HG03066 (cell line): Measurements from ENCODE around the gene ABO.
"Not testable (repeated sequence)": the region's sequence is repeated elsewhere in the genome, so short reads cannot be mapped to it uniquely, and the experiment has no call there.

Experiments used
- ATAC-seq: cut with Tn5 transposase; IDR thresholded peaks from one replicate; pipeline ENCODE4 v1.9.1; 2021; ENCODE audit warnings: low read depth; ENCODE audit not compliant: unreplicated experiment

Gene ABO

DNA sequence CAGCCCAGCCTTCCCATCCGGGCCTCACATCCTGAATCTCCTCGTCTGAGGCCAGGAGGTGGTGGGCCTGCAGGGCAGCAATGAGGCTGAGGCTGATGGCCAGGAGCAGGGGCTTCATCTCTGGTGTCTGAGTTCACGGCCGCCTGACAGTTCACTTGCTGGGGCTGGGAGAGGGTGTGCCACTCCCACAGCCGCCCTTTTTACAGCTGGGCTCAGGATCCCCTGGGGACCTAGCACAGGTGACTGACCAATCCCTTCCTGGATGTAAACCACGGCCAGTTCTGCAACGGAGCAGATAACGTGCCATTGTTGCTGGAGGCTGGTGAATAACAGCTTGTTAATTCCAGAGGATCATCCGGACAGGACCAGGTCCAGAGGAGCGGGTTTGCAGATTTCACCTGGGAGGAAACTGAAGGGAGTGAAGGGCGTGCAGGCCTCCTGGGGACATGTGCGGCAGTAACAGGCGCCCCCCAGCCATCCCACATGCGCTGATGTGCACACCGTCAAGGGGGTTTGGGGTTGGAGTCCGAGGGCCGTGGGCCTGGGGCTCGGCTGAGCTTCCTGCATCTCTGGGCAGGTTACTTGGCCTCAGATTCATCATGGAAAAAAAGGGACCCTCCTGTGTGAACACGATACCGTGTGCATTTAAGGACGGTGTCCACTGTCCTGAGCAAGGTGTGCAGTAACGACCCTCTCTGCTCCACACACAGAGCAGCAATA is 46.4 kb downstream of the ABO start:
- not testable (repeated sequence) for ATAC-seq

DNA sequence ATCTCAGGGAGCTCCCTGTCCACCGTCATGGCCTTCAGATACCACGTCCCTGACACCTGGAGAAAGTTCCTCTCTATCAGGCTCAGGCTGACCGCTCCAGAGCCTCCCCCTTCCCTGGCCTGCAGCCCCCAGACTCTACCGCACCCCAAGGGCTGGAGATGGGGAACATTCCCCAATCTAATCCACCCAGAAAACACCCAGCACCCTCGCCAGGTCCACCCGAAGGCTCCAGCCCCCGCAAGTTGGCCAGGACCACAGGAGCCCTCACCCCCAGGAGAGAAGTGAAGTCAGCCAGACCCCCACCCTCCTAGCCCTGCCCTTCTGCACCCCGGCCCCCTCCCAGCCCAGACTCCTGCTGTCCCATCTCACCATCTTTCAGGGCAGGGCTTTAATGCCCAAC is 47.0 kb downstream of the ABO start:
- ATAC-seq, result not testable (repeated sequence)

DNA sequence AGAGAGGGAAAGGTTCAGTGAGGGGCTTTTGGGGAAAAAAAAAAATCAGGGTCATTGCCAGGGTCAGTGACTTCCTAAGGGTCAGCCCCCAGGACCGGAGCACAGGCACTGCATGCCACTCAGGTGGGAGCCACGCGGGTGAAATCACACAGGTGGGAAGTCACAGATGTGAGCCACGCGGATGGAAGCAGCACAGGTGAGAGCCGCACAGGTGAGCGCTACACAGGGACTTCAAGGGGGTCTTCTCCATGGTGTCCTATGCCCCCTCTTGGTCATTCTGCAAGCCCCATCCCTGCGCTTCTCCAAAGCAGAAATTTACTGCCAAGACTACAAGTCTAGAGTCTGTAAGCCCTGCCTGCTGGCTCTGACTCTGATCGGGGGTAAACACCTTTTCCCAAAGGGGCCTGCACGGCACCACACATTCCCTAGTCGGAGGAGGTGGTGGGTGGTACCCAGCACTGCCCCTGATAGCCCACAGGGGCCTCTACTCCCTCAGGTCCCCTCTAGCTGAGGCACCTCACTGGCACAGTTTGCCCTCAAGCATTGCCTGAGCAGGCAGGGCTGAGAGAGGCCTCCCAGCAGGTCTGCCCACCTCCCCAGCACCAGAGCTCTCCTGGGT is 47.6 kb downstream of the ABO start:
- ATAC-seq, result no peak

DNA sequence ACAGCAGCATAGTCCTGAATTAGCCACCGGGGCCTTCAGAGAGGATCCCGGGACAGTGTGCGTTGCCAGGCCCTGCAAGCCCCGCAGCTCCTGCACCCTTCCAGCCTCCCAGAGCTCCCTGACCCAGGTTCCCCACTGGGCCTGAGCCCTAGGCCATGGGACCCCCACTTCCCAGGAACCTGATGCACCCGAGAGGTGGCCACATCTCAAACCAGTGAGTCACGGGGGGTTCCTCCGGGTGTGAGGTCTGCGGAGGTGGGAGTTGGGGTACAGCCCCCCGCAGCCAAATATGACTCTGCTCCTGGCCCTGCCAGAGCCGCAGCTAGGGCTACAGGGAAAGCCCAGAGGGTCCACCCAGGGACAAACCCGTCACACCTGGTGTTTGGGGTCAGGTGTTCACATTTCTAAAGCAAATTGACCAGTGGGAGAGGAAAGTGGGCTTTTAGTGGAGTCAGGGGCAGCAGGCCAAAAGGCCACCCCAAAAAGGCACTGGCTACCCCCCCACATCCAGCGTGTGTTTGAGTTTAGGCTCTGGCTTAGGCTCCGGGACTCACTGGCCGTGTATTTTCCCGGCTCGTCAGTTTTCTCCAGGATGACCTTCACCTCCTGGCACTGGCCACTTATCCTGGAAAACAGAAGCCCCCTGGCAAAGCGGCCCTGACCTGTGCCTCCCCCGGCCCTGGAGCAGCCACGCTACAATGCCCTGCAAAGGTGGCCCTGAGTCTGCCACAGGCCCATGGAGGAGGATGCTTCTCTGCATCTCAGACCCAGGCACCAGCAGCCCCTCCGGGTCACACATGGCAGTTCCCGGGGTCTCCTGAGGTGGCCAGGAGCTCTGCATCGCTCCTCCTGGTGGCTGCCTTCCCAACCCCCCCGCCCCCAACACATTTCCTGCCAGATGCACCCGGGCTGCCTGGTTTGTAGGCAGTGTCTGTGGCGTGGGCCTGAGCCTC is 48.5 kb downstream of the ABO start:
- no peak for ATAC-seq

DNA sequence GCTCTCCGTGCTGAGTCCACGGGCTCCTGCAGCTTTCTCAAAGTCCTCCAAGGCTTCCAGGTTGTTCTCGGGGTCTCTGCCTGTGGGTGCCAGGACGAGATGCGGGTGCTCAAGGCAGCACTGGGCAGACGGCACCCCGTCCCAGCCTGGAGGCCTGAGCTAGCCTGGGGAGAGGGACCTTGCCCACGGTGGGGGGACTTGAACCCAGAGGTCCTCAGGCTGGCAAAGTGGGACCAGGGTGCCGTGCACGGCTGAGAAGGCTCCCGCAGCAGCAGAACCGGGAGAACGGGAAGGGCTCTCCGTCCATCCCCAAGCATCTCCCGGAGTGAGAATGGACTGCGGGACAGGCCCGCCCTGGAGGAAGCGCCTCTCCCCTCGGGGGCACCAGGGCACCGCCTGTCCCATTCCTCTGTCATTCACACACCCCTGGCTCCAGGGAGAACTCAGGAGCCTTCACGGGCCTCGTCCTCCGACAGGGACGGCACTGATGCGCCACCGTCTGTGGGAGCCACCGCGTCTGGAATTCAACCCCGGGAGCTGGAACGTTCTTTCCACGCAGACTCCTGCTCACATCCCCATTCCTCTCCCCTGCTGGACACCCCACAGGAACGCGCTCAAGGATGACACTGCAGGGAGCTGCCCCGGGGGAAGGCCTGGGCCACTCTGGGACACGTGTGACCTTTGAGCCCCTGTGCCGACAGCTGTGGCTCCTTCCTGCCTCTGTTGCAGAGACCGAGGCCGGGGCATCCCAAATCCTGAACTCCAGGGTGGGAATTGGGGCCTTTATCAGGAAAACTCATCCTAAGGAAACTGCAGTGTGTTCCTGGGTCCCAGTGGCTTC is 49.6 kb downstream of the ABO start:
- no peak for ATAC-seq

DNA sequence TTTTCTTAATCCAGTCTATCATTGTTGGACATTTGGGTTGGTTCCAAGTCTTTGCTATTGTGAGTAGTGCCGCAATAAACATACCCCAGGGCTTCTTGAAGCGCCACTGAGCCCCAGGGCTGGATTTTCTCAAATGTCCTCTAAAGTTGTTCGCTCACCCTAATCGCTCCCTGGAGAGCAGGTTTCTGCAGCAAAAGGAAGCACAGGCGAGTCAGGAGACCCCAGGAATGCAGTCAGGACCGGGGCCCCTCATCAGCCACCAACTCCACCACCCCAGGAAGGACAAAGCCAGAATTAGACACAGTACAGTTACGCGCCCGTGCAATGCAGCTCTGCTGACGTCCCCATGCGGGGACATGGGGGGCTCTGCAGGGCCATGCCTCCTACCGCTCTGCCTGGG is 50.2 kb downstream of the ABO start:
- no peak for ATAC-seq

DNA sequence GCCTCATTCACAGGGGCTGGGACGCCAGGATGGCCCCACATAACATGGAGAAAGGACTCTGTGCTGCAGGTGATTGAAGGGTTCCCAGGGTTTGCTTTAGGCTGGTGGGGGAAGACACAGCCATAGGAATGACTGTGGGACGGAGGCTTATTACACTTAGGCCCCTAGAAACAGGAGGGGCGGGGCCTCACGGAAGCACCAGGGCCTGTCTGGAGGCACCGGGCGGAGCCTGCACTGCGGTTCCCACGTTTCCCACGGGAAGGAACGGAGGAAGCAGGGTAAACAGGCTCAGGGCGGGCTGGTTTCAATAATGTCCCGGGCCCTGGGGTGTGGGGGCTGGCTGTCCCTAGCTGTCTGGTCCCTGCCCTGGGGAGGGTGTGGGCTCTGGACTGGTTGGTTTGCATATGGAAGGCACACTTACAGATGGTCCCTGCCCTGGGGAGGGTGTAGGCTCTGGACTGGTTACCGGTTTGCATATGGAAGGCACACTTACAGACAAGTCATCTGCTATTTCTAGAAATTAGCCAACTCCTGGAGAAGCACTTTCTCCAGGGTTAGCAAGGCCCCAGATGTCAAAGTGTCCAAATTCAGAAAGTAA is 51.7 kb downstream of the ABO start:
- ATAC-seq, result not testable (repeated sequence)

DNA sequence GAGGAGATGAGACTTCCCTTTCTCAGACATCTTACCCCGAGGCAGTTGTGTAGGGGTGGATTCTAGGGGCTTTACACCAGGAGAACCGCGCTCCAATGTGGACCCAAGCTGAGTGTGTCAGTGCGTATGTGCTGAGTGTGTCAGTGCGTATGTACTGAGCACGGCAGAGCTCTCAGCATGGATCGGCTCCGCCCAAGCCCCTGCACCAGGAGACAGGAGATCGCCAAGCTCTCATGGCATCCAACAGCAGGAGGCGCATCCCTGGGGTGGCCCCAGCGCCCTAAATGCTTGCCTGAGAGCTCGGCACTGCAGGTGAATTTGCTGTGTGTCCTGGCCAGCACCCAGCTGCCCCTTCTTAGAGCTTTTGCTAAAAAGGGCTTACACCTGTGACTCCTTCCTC is 53.0 kb downstream of the ABO start:
- ATAC-seq, result not testable (repeated sequence)

DNA sequence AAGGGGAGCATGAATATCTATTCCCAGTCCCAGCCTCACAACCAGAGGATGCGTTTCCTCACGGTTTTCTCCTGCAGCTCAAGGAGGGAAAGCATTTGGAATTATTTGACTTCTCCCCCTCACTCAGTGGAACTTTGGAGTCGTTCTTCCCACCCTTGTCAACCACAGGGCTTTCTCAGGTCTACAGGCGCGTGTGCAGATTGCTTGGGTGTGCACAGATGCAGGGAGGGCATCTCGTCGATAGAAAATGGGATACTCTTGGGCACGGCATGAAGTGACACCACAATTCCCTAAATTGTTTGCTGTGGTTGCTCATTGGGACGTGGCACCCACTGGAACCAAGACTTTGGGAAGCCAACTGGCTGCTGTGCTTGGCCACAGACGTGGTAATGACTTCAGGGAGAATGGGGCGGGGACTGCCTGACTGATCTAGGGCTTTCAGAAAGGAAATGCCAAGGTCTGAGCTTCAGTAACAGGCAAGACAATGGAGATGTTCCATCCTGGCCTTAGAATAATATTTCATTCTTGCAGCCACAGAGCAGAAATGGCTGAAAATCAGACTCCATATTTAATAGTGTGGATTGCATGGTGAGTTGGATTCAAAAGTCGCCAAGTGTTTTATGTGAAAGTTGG is 53.7 kb downstream of the ABO start:
- no peak for ATAC-seq

DNA sequence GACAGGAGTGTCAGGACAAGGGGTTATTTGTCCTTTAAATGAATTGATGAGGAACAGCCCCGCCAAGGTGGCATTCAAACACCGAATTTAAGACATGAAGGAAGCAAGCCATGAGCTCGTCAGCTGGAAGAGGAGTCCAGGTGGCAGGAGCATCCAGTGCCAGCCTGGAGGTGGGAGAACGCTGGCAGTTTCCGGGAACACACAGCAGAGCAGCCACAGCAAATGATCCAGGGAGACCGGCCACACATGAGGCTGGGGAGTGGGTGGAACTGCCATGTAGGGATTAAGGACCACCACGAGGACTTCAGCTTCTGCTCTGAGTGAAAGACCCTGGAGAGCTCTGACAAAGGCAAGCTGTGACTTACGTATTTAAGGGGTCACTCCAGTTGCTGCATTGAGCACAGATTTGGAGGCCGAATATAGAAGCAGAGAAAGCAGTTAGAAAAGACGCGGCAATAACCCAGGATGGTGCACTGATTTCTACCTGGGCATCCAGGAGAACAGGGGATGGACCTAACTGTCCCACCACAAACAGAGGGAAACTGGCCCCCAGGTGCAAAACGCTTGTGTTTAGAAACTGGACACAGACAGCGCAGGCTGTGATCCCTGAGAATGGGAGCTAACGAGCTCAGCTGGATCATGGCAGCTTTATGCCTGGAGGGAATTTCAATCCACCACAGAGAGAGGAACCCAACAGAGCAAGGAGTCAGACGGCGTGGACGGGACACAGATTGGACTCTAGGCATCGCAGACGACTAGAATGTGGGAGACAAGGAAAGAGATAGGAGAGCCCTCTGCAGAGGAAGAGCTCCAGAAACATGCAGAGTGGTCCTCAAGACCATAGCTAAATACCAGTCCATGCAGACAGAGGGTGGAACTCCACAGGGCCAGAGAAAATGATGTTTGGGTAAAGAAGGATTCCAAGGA is 56.7 kb downstream of the ABO start:
- not testable (repeated sequence) for ATAC-seq

DNA sequence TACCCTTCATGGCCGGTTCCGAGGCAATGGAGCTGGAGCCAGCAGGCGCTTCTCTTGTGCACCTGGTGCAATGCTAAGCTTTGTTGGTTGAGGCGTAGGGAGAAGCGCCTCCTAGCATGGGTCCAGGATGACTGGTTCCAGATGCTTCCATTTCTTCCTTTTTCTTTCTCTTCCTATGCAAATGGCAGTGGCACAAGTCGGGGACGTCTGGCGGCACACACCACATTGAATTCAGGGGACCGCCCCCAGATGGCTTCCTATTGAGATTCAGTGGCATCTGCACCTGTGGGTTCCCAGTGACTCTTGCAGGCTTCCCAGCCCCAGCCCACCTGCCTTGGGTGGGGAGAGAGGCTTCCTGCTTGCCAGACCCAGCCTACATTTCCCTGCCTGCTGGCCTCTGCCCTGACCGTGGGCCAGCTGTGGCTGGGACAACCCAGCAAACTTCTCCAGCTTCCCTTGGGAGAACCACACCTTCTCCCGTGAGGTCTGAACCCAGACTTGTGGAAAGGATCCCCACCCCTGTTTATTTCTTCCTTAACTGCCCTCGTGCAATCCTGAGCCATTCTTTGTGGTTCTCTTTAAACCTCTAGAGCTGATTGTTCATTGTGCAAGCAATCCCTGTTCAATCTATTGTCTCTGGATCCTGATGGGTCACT is 57.5 kb downstream of the ABO start:
- ATAC-seq, result not testable (repeated sequence)

DNA sequence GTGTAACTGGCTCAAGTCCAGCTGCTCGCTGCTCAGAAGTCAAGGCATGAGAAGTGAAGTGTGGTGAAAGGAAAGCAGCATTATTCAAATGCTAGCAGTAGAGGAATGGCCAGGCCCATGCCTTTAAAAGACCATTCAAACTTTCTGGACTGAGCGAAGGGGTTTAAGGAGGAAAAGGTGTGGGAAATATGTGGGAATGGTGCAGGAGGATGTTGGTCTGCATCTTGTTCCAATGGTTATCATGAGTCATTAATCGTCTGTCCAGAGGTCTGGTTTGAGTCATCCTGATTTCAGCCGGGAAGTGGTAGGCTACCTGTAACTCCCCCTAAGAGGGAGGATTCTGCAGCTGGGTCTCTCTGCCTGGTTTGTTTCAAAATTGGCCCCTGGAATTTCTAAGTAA is 60.7 kb downstream of the ABO start:
- ATAC-seq, result not testable (repeated sequence)

DNA sequence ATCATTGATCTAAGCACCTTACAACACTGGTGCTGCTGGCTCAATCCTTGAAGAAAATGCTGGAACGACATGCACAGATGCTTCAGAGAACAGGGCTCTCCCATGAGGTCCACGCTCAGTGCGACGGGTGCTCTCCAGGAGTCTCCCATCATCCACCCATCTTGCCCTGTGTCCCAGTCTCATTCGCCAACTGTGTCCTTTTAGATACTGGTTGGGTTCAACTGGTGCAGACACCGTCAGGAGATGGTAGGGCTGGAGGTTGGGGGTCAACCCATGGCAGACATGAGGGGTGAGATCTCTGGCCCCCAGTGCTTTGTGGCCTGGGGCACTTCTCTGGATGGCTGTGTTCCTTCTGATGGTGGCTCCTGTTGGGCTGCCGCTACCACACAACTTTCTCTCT is 64.4 kb downstream of the ABO start:
- no peak for ATAC-seq

DNA sequence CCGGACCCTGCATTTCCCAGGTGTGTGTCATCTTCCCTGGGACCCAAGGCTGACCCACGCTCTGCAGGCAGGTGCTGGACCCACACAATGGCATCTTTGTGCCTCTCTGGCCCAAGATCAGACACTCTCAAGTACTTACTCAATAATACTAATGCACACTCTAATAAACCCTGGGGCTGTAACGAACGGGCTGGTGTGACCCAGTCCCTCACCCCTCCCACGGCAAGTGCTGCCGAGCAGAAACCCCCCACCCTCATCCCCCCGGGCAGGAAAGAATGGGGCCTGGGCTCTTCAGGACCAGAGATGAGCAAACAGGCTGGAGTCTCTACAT is 64.8 kb downstream of the ABO start:
- no peak for ATAC-seq

DNA sequence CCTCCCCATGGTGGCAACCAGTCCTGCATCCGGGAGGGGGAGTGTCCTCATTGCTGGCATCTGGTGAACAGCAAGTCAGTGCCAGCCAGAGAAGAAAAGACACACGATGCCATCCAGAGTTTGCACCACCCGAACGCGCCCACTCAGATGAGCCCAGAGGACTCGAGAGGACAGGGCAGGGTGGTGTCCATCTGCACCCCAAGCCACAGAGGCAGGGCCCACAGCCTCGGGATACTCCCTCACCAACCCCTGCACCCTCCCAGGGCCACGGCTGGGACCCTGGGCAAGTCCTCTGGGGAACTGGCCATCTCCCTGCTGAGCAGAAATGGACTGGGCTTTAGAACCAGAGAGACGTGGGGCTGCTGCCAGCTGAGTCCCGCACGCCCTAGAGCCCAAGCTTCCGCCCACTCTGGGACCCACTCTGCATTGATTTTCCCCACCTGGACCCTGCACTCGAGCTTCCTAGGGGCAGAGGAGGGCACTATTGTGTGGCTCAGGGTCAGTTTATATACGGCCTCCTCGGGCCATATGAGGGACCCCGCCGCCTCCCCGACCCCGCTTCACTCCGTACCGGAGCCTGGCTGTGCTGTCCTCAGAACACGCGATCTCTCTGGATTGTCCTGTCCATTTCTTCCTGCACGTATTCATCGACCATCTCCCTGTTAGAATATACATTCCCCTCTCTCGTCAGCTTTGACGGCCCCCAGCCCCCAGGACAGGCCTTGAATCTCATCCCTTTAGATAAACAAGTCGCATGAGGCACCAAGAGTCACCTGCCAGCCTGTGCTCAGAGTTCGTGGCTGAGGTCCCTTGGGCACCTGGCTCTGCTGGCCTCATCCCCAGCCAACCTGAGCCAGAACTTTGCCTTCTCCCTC is 65.4 kb downstream of the ABO start:
- not testable (repeated sequence) for ATAC-seq

DNA sequence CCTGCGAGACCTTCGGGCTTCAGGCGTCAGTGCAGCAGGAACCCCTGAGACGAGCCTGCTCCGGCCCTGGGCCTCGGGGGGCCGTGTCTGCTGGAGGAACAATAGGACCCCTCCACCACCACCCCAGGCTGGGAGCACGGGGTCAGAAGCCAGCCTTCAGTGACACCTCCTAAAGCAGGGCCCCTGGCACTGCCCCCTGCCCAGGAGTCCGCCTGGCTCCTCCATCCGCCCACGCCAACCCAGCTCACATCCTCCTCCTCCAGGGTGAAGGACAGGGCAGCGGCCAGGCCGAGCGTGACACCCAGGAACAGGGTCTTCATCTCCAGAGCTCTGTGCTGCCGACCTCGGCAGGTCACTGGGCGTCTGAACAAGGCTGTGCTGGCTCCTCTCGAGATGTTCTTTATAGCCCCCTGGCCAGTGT is 66.1 kb downstream of the ABO start, which contains the start of gene OBP2B:
Gene OBP2B (minus strand): TSS at position 371 of the 421 bp plus-strand sequence. CDS start 51 bp downstream, at position 320.
- not testable (repeated sequence) for ATAC-seq
